CD4-positive, alpha-beta T cell treated with Interleukin-6 for 4 hours (primary cell): ENCODE measurements around the gene PER3.

ENCODE experiments used
- DNase-seq: peaks from one replicate; pipeline ENCODE4 v3.0.0-alpha.2; 2020; ENCODE audit warnings: mixed read lengths

Gene PER3

DNA sequence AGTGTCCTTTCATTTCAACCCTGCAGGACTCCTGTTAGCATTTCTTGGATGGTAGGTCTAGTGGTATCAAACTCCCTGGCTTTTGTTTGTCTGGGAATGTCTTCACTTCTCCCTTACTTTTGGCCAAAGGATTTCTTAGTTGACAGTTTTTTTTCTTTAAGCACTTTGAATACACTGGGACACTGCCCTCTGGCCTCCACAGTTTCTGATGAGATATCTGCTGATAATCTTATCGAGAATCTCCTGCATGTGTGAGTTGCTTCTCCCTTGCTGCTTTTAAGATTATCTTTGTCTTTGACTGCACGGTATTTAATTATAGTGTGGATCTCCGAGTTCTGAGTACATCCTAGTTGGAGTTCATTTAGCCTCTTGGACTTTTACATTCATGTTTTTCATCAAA lies 55.4 kb downstream of the PER3 start:
- DNase-seq, result no peak

DNA sequence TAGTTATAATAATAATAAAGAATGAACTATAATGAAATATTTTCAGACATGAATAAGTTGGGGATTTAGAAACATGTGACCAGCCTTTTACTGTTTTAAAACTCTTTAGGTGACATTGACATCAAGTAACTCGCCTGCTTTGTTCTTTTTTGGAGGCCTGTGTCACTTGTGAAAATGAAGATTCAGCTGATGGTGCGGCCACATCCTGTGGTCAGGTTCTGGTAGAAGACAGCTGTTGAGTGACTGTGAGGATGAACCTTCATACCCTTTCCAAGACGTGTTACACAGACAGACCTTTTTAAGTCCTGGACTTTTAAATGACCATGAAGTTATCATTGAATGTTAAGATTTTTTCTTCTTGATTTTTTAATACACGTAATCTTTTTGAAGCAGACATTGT lies 58.4 kb downstream of the PER3 start:
- no peak for DNase-seq

DNA sequence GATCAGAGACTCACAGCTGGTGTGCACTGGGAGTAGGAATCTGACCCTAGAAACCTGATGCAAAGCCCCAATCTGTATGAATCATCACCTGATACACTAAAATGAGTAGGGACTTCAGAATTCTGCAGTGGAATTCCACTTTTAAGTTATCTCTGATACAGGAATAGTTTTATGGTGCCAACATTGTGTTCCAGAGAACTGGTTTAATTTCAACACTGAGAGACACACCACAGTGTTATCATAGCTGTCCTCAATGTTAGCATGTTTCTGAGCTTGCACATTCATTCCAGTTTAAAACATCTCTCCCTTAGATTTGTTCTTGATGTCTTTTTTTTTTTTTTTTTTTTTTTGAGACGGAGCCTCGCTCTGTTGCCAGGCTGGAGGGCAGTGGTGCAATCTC lies 61.7 kb downstream of the PER3 start:
- no peak for DNase-seq

DNA sequence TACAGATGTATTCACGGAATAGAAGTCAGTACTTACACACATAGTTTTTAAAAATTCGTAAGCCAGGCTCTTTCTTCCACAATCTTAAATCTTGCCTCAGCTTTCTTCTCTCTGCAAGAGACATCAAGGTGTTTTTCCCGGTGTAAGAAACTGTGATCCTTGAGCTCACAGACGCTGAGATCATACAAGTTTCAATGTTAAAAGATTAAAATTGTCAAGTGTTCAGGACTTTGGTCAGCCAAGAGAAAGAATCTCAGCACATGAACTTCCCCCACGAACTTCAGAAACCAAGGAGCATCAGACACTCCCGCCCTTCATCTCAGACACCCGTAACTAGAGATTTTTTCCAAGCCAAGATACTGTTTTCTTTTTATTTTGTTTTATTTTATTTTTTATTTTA lies 62.6 kb downstream of the PER3 start:
- DNase-seq, result no peak

DNA sequence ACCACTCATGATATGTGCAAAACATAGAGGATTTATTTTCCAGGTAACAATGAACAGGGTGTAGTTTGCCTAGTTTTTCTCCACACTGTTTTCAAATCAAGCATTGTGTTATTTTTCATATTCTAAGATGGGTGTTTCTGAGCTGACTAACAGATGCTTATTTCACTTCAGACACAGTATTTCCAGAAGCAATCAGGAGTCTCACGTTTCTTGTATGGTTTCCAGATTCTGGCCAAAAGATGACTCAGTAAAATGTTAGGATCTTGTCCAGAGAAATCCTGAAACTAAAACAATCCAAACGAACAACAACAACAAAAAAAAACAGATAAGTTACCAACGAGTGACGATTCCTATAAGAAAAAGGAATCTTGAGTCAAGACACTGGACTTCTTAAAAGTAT lies 63.5 kb downstream of the PER3 start:
- no peak for DNase-seq

DNA sequence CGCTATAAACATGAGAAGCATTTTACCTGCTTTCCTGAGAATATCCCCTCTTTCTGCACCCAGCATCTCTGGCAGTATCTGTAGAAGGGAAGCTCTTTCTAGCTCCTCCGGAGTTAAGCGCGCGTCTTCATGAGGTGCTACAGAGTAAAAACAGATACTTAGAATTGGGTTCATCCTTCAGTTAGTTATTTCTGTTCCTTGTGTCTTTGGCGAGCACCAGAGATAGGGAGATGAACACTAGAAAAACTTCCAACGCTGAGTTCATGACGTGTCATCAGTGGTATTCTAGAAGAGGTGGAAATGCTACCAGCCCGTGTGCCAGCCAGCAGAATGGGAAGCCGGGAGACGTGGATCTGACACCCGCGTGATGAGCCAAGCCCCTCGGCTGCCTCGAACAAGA lies 66.7 kb downstream of the PER3 start:
- DNase-seq, result no peak

DNA sequence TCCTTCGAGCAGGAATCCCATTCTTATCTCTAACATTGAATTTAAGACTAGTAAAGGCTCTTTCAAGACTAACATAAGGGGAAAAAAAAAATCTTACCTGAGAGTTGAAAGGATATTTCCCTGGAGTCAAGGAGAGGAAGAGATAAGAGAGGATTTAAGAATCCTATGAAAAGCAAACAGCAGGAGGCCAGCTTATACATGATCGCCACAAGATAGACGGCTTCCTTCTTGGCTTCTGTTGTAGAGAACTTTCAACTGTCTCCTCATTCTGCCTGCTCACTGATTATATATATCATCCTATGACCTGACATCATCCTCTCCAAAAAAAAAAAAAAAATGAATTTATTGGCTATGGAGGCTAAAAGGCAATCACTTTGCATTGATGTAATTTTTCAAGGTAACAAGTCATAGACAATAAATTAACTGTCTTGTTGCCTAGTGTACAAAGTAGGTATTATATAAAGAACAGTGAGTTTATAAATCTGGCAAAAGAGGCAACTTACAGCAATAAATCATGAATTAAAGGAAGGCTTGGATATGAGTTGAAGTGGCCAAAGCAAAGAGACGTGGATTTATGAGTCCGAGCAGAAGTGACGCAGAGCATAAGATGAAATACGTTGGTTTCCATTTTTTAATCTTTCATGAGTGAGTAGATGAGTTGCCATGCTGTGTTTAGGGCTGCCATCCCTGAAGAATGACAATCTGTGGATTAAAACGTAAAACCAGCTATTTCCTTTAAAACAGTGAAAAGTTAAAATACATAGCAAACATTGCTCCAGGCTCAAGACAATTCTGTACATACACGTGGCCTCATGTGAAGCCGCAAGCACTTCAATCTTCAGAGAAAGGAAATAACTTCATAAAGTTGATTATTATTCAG lies 69.0 kb downstream of the PER3 start, which contains the start of gene UTS2:
Gene UTS2 (minus strand): TSS at position 262 of the 880 bp plus-strand sequence. CDS start 62 bp downstream, at position 200.
- no peak for DNase-seq

DNA sequence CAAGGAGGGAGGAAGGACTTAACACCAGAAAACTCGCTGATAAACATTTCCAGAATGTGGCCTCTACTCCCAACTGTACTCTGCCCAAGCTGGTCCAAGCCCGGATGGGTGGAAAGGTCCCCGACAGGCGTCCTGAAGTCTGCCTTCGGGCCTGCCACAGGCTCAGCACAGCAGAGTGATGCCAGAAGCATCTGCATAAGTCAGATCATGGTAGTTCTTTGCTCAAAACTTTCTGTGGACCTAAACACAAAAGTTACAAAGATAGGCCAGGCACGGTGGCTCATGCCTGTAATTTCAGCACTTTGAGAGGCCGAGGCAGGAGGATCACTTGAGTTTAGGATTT lies 69.6 kb downstream of the PER3 start:
- no peak for DNase-seq

DNA sequence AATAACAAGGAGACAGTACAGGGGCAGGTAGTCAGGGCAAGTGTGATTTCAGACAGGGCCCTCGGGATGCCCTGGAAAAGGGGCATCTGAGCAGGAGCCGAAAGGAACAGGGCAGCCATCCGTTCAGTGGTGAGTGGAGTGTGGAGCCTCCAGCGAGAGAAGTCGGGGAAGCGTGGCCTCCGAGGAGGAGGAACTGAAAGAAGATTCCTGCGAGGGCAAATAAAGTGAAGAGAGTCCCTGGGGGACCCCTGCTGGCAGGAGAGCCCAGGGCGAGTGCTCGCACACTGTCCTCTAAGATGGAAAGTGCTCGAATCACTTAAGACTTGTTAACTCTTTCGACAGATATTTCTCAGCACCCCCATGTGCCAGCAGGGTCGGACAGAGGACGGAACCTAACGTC lies 72.3 kb downstream of the PER3 start:
- DNase-seq, result no peak

DNA sequence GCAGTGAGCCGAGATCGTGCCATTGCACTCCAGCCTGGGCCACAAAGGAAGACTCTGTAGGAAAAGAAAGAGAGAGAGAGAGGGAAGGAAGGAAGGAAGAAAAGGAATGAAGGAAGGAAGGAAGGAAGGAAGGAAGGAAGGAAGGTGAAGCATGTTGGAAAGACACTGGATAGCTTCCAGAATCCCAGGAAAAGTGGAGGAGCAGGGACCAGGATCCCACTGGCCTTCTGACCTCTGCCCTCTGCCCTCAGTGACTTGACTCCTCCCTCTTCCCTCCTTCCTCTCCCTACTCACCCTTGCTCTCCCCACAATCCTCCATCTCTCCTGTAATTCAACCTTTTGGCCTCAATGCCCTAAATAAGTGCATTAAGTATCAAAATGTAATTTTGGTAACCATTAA lies 72.9 kb downstream of the PER3 start:
- DNase-seq, result no peak

DNA sequence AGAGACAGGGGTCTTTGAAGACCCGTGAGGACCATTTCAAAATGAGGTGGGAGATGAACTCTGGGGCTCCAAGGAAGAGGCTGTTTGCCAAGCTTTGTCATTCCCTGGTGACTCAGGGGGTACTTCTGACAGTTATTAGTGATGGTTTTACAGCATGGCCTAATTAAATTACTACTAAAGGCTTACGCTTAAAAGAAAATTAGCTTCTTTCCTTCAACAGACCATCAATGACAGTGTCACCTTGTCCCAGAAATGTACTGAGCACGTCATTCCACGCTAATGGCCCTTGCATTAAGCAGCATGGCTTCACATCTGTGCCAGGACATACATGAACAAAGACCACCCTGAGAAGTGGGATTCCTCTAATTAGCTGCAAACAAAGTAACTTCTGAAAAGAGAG lies 73.9 kb downstream of the PER3 start:
- no peak for DNase-seq

DNA sequence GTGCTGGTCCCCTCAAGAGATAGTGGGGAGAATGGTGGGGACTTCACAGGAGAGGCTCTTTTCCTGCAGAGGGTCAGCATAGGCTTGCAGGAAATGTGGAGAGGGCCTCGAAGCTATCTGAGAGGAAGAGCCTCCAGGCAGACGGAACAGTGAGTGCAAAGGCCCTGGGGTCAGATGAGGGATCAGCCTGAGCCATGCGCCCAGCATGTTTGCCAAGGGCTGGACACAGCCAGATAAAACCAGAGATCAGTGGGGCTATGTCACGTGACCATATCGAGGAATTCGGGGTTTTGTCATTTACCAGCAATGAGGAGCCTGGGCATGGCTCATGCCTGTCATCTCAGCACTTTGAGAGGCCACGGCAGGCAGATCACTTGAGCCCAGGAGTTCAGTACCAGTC lies 75.3 kb downstream of the PER3 start:
- no peak for DNase-seq

DNA sequence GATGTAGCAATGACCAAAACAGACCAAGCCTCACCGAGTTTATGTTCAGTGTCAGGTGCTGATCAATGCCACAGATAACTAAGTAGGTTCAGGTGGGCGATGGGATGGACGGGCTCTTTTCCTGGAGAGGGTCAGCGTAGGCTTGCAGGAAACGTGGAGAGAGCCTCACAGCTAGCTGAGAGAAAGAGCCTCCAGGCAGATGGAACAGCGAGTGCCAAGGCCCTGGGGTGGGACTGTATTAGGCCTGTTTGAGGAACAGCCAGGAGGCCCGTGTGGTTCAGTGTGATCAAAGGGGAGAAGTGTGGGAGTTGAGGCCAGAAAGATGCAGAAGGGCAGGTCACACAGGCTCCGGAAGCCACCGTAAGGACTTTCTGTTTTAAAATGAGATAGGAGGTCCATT lies 76.0 kb downstream of the PER3 start:
- no peak for DNase-seq

DNA sequence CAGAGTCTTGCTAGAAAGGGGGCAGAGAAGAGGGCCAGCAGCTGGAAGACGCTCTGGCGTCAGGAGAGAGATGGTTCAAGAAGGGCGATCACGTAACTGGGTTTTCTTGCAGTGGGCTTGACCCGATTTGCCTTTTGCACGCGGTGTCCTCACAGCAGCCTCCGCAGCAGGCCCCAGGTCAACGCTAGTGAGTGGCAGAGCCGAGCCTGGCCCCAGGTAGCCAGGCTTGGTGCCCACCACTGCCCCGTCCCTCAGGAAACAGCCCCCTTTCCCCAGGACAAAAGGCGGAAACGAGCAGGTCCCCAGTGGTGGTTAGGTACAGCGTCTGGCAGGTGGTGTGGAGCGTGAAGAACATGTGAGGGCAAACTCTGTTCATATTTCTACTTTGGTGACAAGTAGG lies 77.4 kb downstream of the PER3 start:
- no peak for DNase-seq

DNA sequence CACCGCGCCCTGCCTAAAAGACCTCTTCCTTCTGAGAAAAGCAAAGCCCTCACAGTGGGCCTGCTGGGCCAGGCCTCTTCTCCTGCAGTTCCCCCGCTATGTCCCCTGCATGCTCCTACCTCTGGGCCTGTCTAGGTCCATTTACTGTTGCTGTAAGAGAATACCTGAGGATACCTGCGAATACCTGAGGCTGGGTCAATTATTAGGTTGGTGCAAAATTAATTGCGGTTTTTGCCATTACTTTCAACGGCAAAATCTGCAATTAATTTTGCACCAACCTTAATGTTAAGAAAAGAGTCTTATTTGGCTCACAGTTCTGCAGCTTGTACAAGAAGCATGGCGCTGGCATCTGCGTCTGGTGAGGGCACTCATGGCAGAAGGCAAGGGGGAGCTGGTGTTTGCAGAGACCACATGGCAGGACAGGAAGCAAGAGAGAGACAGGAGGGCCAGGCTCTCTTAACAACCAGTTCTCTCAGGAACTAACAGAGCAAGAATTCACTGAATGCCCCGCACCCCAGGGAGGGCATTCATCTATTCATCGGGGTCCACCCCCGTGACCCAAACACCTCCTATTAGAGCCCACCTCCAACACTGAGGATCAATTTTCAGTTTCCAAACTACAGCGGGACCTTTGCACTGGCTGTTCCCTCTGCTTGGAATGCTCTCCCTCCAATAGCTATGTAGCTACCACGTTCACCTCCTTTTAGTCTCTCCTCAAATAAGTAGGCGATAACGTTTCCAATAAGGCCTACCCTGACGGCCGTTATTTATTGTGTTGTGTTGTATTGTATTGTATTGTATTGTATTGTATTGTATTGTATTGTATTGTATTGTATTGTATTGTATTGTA lies 78.3 kb downstream of the PER3 start:
- DNase-seq, result no peak

DNA sequence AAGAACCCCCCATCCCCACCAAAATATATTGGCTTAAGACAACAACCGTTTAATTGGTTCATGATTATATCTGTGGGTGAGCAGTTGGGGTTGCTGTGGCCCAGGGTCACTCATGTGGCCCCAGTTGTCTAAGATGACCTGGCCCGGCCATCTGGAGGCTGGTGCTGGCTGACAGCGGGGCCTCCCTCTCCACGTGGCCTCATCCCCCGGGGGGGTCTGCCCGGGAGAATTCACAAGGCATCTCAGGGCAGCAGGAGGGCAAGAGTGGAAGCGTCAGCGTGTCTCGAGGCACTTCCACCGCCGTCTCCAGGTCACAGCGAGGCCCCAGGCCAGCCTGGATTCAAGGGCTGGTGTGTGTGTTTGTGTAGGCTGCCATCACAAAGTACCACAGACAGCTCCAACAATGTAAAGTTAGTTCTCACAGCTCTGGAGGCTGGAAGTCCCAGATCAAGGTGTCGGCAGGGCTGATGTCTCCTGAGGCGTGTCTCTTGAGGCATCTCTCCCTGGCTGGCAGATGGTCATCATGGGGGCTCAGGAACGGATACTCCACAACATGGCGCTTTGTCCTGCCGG lies 79.8 kb downstream of the PER3 start:
- DNase-seq, result no peak

DNA sequence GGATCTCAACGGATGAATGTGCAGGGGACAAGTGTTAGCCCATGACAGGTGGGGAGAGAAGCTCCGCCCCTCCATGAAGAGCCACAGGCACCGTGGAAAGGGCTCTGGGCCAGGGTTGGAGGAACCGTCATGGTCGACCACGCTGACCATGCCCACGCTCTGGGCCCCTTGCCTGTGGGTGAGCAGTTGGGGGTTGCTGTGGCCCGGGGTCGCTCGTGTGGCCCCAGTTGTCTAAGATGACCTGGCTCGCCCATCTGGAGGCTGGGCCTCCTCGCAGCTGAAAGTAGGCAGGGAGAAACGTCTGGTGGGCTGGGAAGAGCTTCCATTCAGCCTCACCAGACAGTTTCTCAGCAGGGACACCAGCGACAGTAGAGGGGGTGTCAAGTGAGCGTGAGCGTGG lies 81.9 kb downstream of the PER3 start:
- DNase-seq, result no peak

DNA sequence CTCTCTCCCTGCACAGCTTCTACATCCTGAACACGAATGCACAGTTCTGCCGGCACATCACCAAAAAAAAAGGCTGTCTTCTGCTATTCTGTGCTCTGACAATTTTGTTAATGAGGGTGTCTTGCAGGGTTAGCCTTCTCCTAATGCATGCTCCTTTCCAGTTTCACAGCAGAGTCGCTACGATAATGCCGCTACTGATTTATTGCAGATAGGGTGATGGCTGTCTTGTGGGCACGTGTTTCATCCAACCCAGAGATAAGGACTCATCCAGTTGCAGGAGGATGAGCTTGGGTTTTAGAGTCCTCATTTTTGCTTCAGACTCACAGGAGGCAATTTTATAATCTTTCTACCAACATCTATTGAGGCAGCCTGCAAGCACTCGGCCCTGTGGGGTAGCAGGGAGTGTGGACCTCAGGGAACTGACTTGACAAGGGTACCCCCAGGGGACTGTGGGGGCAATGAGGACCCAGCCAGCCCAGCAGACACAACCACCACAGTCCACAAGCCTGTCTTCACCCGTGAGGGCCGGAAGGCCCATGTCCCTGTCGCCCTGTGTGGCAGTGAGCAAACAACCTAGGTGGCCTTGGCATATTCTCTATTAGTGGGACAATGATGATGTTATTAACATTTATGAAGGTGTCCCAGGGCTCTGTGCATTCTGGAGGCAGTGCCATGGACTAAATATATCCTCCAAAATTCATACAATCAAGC lies 84.1 kb downstream of the PER3 start:
- DNase-seq, result no peak

DNA sequence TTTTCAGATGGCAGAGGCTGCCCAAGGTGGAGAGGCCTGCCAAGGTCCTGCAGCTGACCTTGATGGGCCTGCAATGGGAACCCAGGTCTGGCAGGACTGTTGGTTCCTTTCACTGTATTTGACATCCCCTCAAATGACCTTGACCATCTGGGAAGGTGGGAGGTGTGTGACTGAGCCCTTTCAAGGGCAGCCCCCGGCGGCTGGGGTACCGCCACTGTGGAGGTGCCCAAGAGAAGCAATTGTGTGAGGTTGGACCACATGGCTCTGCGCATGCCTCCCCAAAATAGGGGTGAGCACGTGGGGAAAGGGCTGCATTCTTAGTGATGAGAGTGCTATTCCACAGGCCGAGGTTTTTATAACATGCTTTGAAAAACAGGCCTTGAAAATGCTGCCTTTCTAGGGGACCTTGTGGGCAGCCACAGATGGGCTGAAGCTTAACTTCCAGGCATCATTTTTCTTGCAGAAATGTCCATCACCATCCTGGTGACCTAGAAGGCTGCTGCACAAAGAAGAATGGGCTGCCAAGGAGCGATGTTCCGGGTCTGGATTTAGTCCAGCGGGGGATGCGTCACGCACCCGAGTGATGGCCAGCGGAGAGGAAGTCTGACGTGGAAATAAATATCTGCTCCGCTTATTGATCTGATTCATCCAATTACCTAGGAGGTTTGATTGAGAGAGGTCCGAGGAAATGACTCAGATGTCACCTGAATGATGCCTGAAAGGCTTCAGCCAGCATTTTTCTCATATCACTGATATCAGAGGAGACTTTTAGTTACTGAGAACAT lies 85.2 kb downstream of the PER3 start:
- no peak for DNase-seq

DNA sequence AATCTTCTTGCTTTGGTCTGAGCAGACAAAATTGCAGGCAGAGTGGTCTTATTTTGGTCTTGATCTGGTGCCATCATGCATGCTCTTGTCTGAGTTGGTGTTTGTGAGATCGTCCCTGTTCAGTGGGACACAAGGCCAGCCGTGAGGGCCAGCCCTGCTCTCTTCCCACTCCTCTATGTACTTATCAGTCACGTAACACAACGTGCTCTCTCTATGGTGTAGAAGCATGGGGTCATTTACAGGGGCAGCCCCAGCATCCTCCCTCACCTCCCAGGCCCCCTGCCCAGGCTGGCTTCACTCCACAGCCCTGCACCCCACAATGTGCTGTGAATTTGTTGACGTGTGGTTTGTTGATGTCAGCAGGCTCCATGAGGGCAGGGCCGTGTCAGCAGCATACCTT lies 87.0 kb downstream of the PER3 start:
- no peak for DNase-seq

DNA sequence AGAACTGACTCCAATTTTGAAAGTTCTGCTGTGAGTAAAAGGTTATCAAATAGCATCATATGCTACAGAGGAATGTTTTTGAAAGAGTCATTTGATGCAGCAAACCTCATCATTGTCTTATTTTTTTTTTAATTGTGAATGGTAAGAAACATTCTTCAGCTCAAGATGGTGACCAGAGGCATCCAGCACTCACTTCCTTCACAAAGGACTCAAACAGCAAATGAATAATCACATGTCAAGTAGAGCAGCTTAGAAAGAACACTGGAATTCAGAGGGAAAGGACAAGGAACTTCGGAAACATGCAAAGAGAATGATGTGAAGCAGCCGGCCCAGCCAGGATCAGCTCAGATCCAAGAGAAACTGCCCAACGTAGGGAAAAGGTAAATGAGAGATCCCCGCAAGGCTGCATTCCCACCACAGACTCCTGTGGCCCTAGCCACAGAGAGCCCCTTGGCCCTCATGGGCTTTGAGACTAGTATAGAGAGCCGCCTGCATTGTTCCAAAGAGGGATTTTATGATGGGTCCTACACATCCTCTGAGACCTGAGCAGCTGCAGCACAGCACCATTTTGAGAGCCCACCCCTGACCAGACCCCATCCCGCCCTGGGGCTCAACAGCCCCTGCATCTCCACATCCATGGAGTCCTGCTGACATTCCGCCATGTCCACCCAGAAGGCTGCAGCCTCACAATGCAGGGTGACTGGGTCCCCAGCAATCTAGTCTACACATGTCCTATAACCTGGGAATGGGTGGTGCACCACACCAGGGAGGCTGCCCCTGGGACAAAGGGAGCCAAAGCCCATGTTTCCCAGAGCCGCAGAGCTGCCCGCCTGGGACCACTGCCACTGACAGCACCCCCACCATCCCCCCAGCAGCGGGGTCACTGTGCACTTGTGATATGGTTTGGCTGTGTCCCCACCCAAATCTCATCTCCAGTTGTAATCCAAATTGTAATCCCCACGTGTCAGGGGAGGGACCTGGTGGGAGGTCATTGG lies 90.0 kb downstream of the PER3 start:
- DNase-seq, result no peak
